CD4-positive, alpha-beta T cell treated with Interleukin-21 for 1 hour (primary cell): Measurements from ENCODE around the gene TTLL9.
A peak's percentile ranks its signal among the peaks of the same experiment; 100 is the strongest.

Experiments used
- DNase-seq: peaks from one replicate; pipeline ENCODE4 v3.0.0-alpha.2; 2020

Gene TTLL9

GRCh38 chr20:31951530-31952453 is 81.4 kb downstream of the TTLL9 start, which contains the start of gene PDRG1:
TSS of gene PDRG1 (minus strand) at chr20:31952046. CDS start at chr20:31951961, 85 bp downstream.
- DNase-seq = peak; percentile 97

- DNase-seq = no peak
These were observed 83.2 kb downstream of the TTLL9 start for GRCh38 chr20:31953556-31954148.

GRCh38 chr20:31954500-31954899 is 84.1 kb downstream of the TTLL9 start:
- no peak for DNase-seq

- DNase-seq = no peak
These were observed 86.4 kb downstream of the TTLL9 start for GRCh38 chr20:31956556-31957526.

GRCh38 chr20:31962761-31963160 is 92.3 kb downstream of the TTLL9 start:
- DNase-seq = no peak

GRCh38 chr20:31963889-31964288 is 93.5 kb downstream of the TTLL9 start:
- no peak for DNase-seq

- no peak for DNase-seq
These were observed 96.7 kb downstream of the TTLL9 start for GRCh38 chr20:31966991-31967655.

GRCh38 chr20:31967830-31968249 is 97.4 kb downstream of the TTLL9 start, which contains the start of gene XKR7:
TSS of gene XKR7 (plus strand) at chr20:31968151. CDS start at chr20:31968176, 25 bp downstream.
- DNase-seq = no peak

GRCh38 chr20:31968291-31969126 is 98.1 kb downstream of the TTLL9 start:
- peak; percentile 80 for DNase-seq

GRCh38 chr20:31969991-31970390 is 99.6 kb downstream of the TTLL9 start:
- no peak for DNase-seq

GRCh38 chr20:31972471-31973021 is 102.1 kb downstream of the TTLL9 start:
- DNase-seq = no peak

- DNase-seq = no peak
These were observed 103.9 kb downstream of the TTLL9 start for GRCh38 chr20:31974296-31974695.

- no peak for DNase-seq
These were observed 104.6 kb downstream of the TTLL9 start for GRCh38 chr20:31974951-31975487.

- no peak for DNase-seq
These were observed 105.4 kb downstream of the TTLL9 start for GRCh38 chr20:31975874-31976273.

- no peak for DNase-seq
These were observed 106.6 kb downstream of the TTLL9 start for GRCh38 chr20:31977080-31977479.

GRCh38 chr20:31979713-31980426 is 109.4 kb downstream of the TTLL9 start:
- no peak for DNase-seq

GRCh38 chr20:31981784-31982183 is 111.3 kb downstream of the TTLL9 start:
- no peak for DNase-seq

- DNase-seq = no peak
These were observed 114.6 kb downstream of the TTLL9 start for GRCh38 chr20:31984981-31985471.

GRCh38 chr20:31987744-31988143 is 117.3 kb downstream of the TTLL9 start:
- DNase-seq = no peak
